ENCODE results near the gene CENPO. TPM values are rescaled to one million over a fixed set of nuclear protein-coding genes. Genes with fewer than 3 reads are reported as not detected.

CENPO gene
- total and polyA plus RNA-seq, 7 experiments from 2014 or later = 1.8 to 36.6 (median 5.8) TPM

DNA sequence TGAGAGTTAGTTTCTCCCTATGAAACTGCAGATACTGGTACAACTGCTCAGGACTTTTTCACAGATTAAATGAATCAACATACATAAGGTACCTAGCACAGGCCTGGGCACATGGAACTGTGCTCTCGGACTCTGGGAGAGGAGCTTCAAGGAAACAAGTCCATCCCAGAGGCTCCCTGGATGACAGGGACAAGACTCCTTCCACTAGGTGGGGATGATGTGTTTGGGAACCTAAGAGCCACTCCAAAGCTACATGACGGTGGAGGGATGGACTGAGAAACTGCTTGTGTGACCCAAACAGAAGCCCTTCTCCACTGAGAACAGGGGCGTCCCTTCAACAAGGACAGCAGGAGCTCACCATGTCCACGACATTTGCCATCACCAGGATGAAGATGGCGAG, 37.1 kb downstream of the CENPO start:
- ATAC-seq = no peak
- no peak overlapping the region for H3K27ac Mint-ChIP-seq
- ChIA-PET POLR2A (no interaction called here), CTCF (interaction anchor here (0.7 to 1.4 kb wide), 2 partner anchors 408 to 421 kb away, joined by 3 to 6 read pairs; no protein-coding TSS in a partner anchor)
- Histone ChIP-seq H3K9me3 (ENCODE audit: control insufficient read depth in 2 of 3, low read length in 3 of 3) (no peaks in the 10 kb centered on the region), H3K27me3 (ENCODE audit: control insufficient read depth in 2 of 2, insufficient read depth in 2 of 2, low read length in 2 of 2) (no peaks in the 10 kb centered on the region), H3K4me1 (ENCODE audit: control insufficient read depth in 2 of 2, insufficient read depth in 2 of 2, low read length in 2 of 2) (peaks cover 0 to 4% of the 10 kb centered on the region in 2 donors), H3K27ac (ENCODE audit: low read depth, low read length) (no peak overlapping the region), H3K36me3 (ENCODE audit: control insufficient read depth in 2 of 3, insufficient read depth in 3 of 3, low read length in 3 of 3) (peaks cover 0 to 5% (median 0%) of the 10 kb centered on the region in 3 experiments), H3K4me3 (ENCODE audit: low read length) (no peak overlapping the region)
- intact Hi-C loops (cut with micrococcal nuclease) = no loop called here
- H3K4me1 Mint-ChIP-seq = peaks cover 4 to 20% (median 7%) of the 10 kb centered on the region in 7 donors
- H3K36me3 Mint-ChIP-seq = peaks cover 0 to 17% (median 4%) of the 10 kb centered on the region in 5 donors
- H3K4me3 Mint-ChIP-seq = no peak overlapping the region
- no peaks in the 10 kb centered on the region for H3K9me3 Mint-ChIP-seq
- H3K27me3 Mint-ChIP-seq = no peaks in the 10 kb centered on the region
- no peak for DNase-seq

DNA sequence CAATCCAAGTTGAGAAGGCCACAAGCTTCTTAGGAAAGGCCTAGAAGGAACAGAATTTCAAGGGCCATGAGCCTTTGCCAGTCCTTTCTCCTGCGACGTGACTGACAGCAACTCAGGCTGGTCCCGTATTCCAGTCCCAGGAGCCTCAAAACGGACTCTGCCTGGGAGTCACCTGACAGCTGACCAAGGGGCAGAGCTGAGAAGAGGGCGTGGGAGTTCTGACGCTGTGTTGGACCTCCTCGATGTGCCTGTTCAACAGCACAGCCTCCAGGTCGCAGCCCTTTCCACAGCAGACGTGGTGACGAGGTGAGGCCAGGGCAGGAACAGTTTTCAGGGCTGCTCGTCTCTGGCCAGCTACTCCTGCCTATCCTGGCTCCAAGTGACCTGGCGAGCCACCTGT, 37.6 kb downstream of the CENPO start:
- H3K27me3 ChIP-seq (ENCODE audit: control insufficient read depth in 2 of 2, insufficient read depth in 2 of 2, low read length in 2 of 2) = no peaks in the 10 kb centered on the region
- no peaks in the 10 kb centered on the region for H3K9me3 Mint-ChIP-seq
- no peaks in the 10 kb centered on the region for H3K9me3 ChIP-seq (ENCODE audit: control insufficient read depth in 2 of 3, low read length in 3 of 3)
- H3K27ac ChIP-seq (ENCODE audit: low read depth, low read length) = no peak overlapping the region
- no peak overlapping the region for H3K27ac Mint-ChIP-seq
- CTCF ChIA-PET = interaction anchor here (1.4 kb wide), 1 partner anchor 421 kb away, joined by 6 read pairs; no protein-coding TSS in a partner anchor
- POLR2A ChIA-PET = no interaction called here
- no peaks in the 10 kb centered on the region for H3K27me3 Mint-ChIP-seq
- no peak for ATAC-seq
- intact Hi-C loops (cut with micrococcal nuclease) = no loop called here
- no peak overlapping the region for H3K4me3 ChIP-seq (ENCODE audit: low read length)
- DNase-seq = no peak
- H3K4me1 Mint-ChIP-seq = peaks cover 4 to 16% (median 7%) of the 10 kb centered on the region in 7 donors
- peaks cover 0 to 18% (median 3%) of the 10 kb centered on the region in 5 donors for H3K36me3 Mint-ChIP-seq
- no peak overlapping the region for H3K4me3 Mint-ChIP-seq
- H3K4me1 ChIP-seq (ENCODE audit: control insufficient read depth in 2 of 2, insufficient read depth in 2 of 2, low read length in 2 of 2) = peaks cover 0 to 4% of the 10 kb centered on the region in 2 donors
- peaks cover 0 to 5% (median 0%) of the 10 kb centered on the region in 3 experiments for H3K36me3 ChIP-seq (ENCODE audit: control insufficient read depth in 2 of 3, insufficient read depth in 3 of 3, low read length in 3 of 3)

- H3K36me3 ChIP-seq (ENCODE audit: control insufficient read depth in 2 of 3, insufficient read depth in 3 of 3, low read length in 3 of 3) = peaks cover 0 to 5% (median 0%) of the 10 kb centered on the region in 3 experiments
- H3K27ac Mint-ChIP-seq = no peak overlapping the region
- no peak overlapping the region for H3K4me3 ChIP-seq (ENCODE audit: low read length)
- ChIA-PET POLR2A (no interaction called here), CTCF (interaction anchor here (1.0 to 1.4 kb wide), 2 partner anchors 422 kb away, joined by 3 to 6 read pairs; no protein-coding TSS in a partner anchor)
- no peak for DNase-seq
- H3K27me3 ChIP-seq (ENCODE audit: control insufficient read depth in 2 of 2, insufficient read depth in 2 of 2, low read length in 2 of 2) = no peaks in the 10 kb centered on the region
- no peaks in the 10 kb centered on the region for H3K9me3 Mint-ChIP-seq
- H3K27ac ChIP-seq (ENCODE audit: low read depth, low read length) = no peak overlapping the region
- ATAC-seq = no peak
- intact Hi-C loops (cut with micrococcal nuclease) = no loop called here
- H3K9me3 ChIP-seq (ENCODE audit: control insufficient read depth in 2 of 3, low read length in 3 of 3) = no peaks in the 10 kb centered on the region
- H3K4me1 Mint-ChIP-seq = peaks cover 2 to 9% (median 4%) of the 10 kb centered on the region in 7 donors
- H3K36me3 Mint-ChIP-seq = peaks cover 0 to 24% (median 3%) of the 10 kb centered on the region in 5 donors
- H3K27me3 Mint-ChIP-seq = no peaks in the 10 kb centered on the region
- H3K4me3 Mint-ChIP-seq = no peak overlapping the region
- no peaks in the 10 kb centered on the region for H3K4me1 ChIP-seq (ENCODE audit: control insufficient read depth in 2 of 2, insufficient read depth in 2 of 2, low read length in 2 of 2)
Observed at GRCh38 chr2:24831221-24832072, 38.2 kb downstream of the CENPO start.

DNA sequence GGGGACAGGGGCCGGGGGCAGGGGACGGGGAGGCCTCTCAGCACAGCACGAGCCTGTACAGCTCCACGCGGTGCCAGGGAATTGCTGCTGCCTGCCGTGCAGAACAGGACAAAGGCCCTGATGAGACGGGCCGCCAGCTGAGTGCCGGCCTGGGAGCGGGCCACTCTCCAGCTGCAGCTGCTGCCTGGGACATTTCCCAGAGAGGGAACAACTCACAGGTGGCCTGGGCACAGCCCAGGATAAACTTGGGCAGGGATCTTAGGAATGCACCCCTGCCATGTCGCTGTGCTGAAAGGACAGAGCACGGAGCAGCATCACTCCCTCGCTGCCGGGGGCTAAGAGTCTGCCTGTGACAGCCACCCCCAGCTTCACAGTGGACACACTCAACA, 38.8 kb downstream of the CENPO start:
- H3K4me3 ChIP-seq (ENCODE audit: low read length) = no peak overlapping the region
- H3K27ac ChIP-seq (ENCODE audit: low read depth, low read length) = no peak overlapping the region
- ChIA-PET POLR2A (no interaction called here), CTCF (interaction anchor here (1.0 kb wide), 1 partner anchor 423 kb away, joined by 3 read pairs; no protein-coding TSS in a partner anchor)
- no peaks in the 10 kb centered on the region for H3K9me3 Mint-ChIP-seq
- H3K36me3 ChIP-seq (ENCODE audit: control insufficient read depth in 2 of 3, insufficient read depth in 3 of 3, low read length in 3 of 3) = peaks cover 0 to 5% (median 0%) of the 10 kb centered on the region in 3 experiments
- ATAC-seq (no peak), DNase-seq (no peak)
- no peaks in the 10 kb centered on the region for H3K9me3 ChIP-seq (ENCODE audit: control insufficient read depth in 2 of 3, low read length in 3 of 3)
- H3K4me1 ChIP-seq (ENCODE audit: control insufficient read depth in 2 of 2, insufficient read depth in 2 of 2, low read length in 2 of 2) = no peaks in the 10 kb centered on the region
- intact Hi-C loops (cut with micrococcal nuclease) = no loop called here
- H3K27me3 Mint-ChIP-seq = no peaks in the 10 kb centered on the region
- H3K4me1 Mint-ChIP-seq = peaks cover 0 to 8% (median 4%) of the 10 kb centered on the region in 7 donors
- no peaks in the 10 kb centered on the region for H3K27me3 ChIP-seq (ENCODE audit: control insufficient read depth in 2 of 2, insufficient read depth in 2 of 2, low read length in 2 of 2)
- no peak overlapping the region for H3K4me3 Mint-ChIP-seq
- no peak overlapping the region for H3K27ac Mint-ChIP-seq
- H3K36me3 Mint-ChIP-seq = peaks cover 0 to 27% (median 4%) of the 10 kb centered on the region in 5 donors

DNA sequence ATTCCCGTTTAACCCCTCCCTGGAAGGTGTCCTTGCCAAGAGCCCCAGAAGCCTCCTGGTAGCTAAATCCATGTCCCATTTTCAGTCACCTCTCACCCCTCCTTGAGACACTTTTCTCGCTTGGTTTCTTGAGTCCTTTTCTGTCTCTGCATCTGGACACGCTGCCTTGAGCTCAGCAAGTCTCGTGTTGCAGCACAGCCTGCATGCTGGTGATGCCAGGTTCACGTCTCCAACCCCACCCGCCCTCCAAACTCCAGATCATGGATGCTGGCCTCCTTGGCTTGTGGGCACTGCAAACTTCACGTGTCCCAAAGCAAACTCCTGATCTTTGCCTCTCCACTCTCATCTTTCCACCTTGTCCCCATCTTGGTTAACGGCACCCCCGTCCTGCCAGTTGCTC, 39.3 kb downstream of the CENPO start:
- DNase-seq (no peak), ATAC-seq (no peak)
- POLR2A ChIA-PET = no interaction called here
- no peaks in the 10 kb centered on the region for H3K9me3 ChIP-seq (ENCODE audit: control insufficient read depth in 2 of 3, low read length in 3 of 3)
- H3K27ac ChIP-seq (ENCODE audit: low read depth, low read length) = no peak overlapping the region
- H3K27me3 ChIP-seq (ENCODE audit: control insufficient read depth in 2 of 2, insufficient read depth in 2 of 2, low read length in 2 of 2) = no peaks in the 10 kb centered on the region
- CTCF ChIA-PET = interaction anchor here (1.0 kb wide), 1 partner anchor 423 kb away, joined by 3 read pairs; no protein-coding TSS in a partner anchor
- no peaks in the 10 kb centered on the region for H3K4me1 ChIP-seq (ENCODE audit: control insufficient read depth in 2 of 2, insufficient read depth in 2 of 2, low read length in 2 of 2)
- no peak overlapping the region for H3K4me3 ChIP-seq (ENCODE audit: low read length)
- Mint-ChIP-seq H3K9me3 (no peaks in the 10 kb centered on the region), H3K27me3 (no peaks in the 10 kb centered on the region), H3K4me1 (peaks cover 0 to 5% (median 2%) of the 10 kb centered on the region in 7 donors), H3K4me3 (no peak overlapping the region), H3K27ac (no peak overlapping the region), H3K36me3 (peaks cover 0 to 29% (median 4%) of the 10 kb centered on the region in 5 donors)
- intact Hi-C loops (cut with micrococcal nuclease) = no loop called here
- H3K36me3 ChIP-seq (ENCODE audit: control insufficient read depth in 2 of 3, insufficient read depth in 3 of 3, low read length in 3 of 3) = peaks cover 0 to 5% (median 0%) of the 10 kb centered on the region in 3 experiments

GRCh38 chr2:24832931-24833701, 39.9 kb downstream of the CENPO start:
- no peak overlapping the region for H3K27ac Mint-ChIP-seq
- peaks cover 0 to 5% (median 0%) of the 10 kb centered on the region in 3 experiments for H3K36me3 ChIP-seq (ENCODE audit: control insufficient read depth in 2 of 3, insufficient read depth in 3 of 3, low read length in 3 of 3)
- H3K4me3 ChIP-seq (ENCODE audit: low read length) = no peak overlapping the region
- no peaks in the 10 kb centered on the region for H3K9me3 Mint-ChIP-seq
- H3K4me1 ChIP-seq (ENCODE audit: control insufficient read depth in 2 of 2, insufficient read depth in 2 of 2, low read length in 2 of 2) = no peaks in the 10 kb centered on the region
- CTCF ChIA-PET = interaction anchor here (1.0 kb wide), 1 partner anchor 424 kb away, joined by 3 read pairs; no protein-coding TSS in a partner anchor
- peaks cover 0 to 29% (median 4%) of the 10 kb centered on the region in 5 donors for H3K36me3 Mint-ChIP-seq
- no peak overlapping the region for H3K4me3 Mint-ChIP-seq
- intact Hi-C loops (cut with micrococcal nuclease) = no loop called here
- no peaks in the 10 kb centered on the region for H3K27me3 ChIP-seq (ENCODE audit: control insufficient read depth in 2 of 2, insufficient read depth in 2 of 2, low read length in 2 of 2)
- POLR2A ChIA-PET = no interaction called here
- H3K27ac ChIP-seq (ENCODE audit: low read depth, low read length) = no peak overlapping the region
- no peaks in the 10 kb centered on the region for H3K27me3 Mint-ChIP-seq
- no peak for ATAC-seq
- no peak for DNase-seq
- no peaks in the 10 kb centered on the region for H3K9me3 ChIP-seq (ENCODE audit: control insufficient read depth in 2 of 3, low read length in 3 of 3)
- H3K4me1 Mint-ChIP-seq = no peaks in the 10 kb centered on the region
